Cardiac septum (tissue), 1 donor: ENCODE results near the gene PUM2. TPM values are rescaled to one million over a fixed set of nuclear protein-coding genes. Genes with fewer than 3 reads are reported as not detected.

Experiments
- total RNA-seq: library from RNA; stranded (reverse); fragmentation: NEBNext Ultra II Directional; extraction: Animal tissue kit (Norgen Biotek cat#: 25700); gene quantifications from one replicate; pipeline ENCODE4 v1.2.1, GENCODE V29; 2021
- donor health status: DM: no; HTN: no; CAD: no.

The PUM2 gene
- total RNA-seq, 1 donor from 2014 or later: 75.6 TPM

Other genes with a start within 250 kb of the PUM2 start
- 0.32 TPM for gene SDC1, start 125.7 kb downstream of the PUM2 start, total RNA-seq
- gene RHOB, start 96.2 kb upstream of the PUM2 start, total RNA-seq: 98.4 TPM